ENCODE measurements around the gene ZNF837.
"Not testable (repeated sequence)": the region's sequence is repeated elsewhere in the genome, so short reads cannot be mapped to it uniquely, and the experiment has no call there.

Gene ZNF837

GRCh38 chr19:58350871-58351557 is 29.8 kb downstream of the ZNF837 start:
- Histone ChIP-seq H3K9ac (ENCODE audit: low read depth, low read length) (no peak overlapping the region), H3K4me3 (ENCODE audit: low read length) (no peak overlapping the region), H3K4me1 (ENCODE audit: insufficient read depth, low read length) (no peaks in the 10 kb centered on the region), H3K27me3 (ENCODE audit: insufficient read depth, low read length) (peaks cover 20% of the 10 kb centered on the region), H3K9me3 (ENCODE audit: insufficient read depth, low read depth, low read length) (no peaks in the 10 kb centered on the region), H3K27ac (ENCODE audit: low read length) (no peak overlapping the region), H3K36me3 (ENCODE audit: insufficient read depth, low read depth, low read length) (no peaks in the 10 kb centered on the region)

- Histone ChIP-seq H3K36me3 (ENCODE audit: insufficient read depth, low read depth, low read length) (no peaks in the 10 kb centered on the region), H3K4me1 (ENCODE audit: insufficient read depth, low read length) (no peaks in the 10 kb centered on the region)
Measured at GRCh38 chr19:58350001-58350861, 30.6 kb downstream of the ZNF837 start.

GRCh38 chr19:58349590-58349989 is 31.2 kb downstream of the ZNF837 start:
- Histone ChIP-seq H3K9ac (ENCODE audit: low read depth, low read length) (no peak overlapping the region), H3K9me3 (ENCODE audit: insufficient read depth, low read depth, low read length) (no peaks in the 10 kb centered on the region), H3K4me3 (ENCODE audit: low read length) (no peak overlapping the region)

More at GRCh38 chr19:58350001-58350861, 30.6 kb downstream of the ZNF837 start:
- H3K27ac ChIP-seq (ENCODE audit: low read length): no peak overlapping the region
- H3K9me3 ChIP-seq (ENCODE audit: insufficient read depth, low read depth, low read length): no peaks in the 10 kb centered on the region
- no peak overlapping the region for H3K4me3 ChIP-seq (ENCODE audit: low read length)
- peaks cover 25% of the 10 kb centered on the region for H3K27me3 ChIP-seq (ENCODE audit: insufficient read depth, low read length)
- no peak overlapping the region for H3K9ac ChIP-seq (ENCODE audit: low read depth, low read length)

GRCh38 chr19:58348080-58348479 is 32.8 kb downstream of the ZNF837 start:
- Histone ChIP-seq H3K4me3 (ENCODE audit: low read length) (peak overlapping the region; percentile 95), H3K9ac (ENCODE audit: low read depth, low read length) (peak overlapping the region; percentile 77; the same call in 1 of the 2 replicates), H3K27me3 (ENCODE audit: insufficient read depth, low read length) (peaks cover 25% of the 10 kb centered on the region)
- not testable (repeated sequence) for H3K36me3 ChIP-seq (ENCODE audit: insufficient read depth, low read depth, low read length); H3K4me1 ChIP-seq (ENCODE audit: insufficient read depth, low read length); H3K27ac ChIP-seq (ENCODE audit: low read length); H3K9me3 ChIP-seq (ENCODE audit: insufficient read depth, low read depth, low read length)

More at GRCh38 chr19:58349590-58349989, 31.2 kb downstream of the ZNF837 start:
- Histone ChIP-seq H3K27ac (ENCODE audit: low read length) (no peak overlapping the region), H3K4me1 (ENCODE audit: insufficient read depth, low read length) (no peaks in the 10 kb centered on the region), H3K36me3 (ENCODE audit: insufficient read depth, low read depth, low read length) (no peaks in the 10 kb centered on the region), H3K27me3 (ENCODE audit: insufficient read depth, low read length) (peaks cover 25% of the 10 kb centered on the region)

- no peaks in the 10 kb centered on the region for H3K4me1 ChIP-seq (ENCODE audit: insufficient read depth, low read length)
- no peak overlapping the region for H3K27ac ChIP-seq (ENCODE audit: low read length)
- no peaks in the 10 kb centered on the region for H3K36me3 ChIP-seq (ENCODE audit: insufficient read depth, low read depth, low read length)
- H3K27me3 ChIP-seq (ENCODE audit: insufficient read depth, low read length): peaks cover 25% of the 10 kb centered on the region
- peak overlapping the region; percentile 77 for H3K9ac ChIP-seq (ENCODE audit: low read depth, low read length)
- no peaks in the 10 kb centered on the region for H3K9me3 ChIP-seq (ENCODE audit: insufficient read depth, low read depth, low read length)
- H3K4me3 ChIP-seq (ENCODE audit: low read length): peak overlapping the region; percentile 95
Measured at GRCh38 chr19:58346961-58347929, 33.6 kb downstream of the ZNF837 start.

GRCh38 chr19:58345558-58345957 is 35.3 kb downstream of the ZNF837 start:
- H3K4me3 ChIP-seq (ENCODE audit: low read length): no peak overlapping the region
- H3K36me3 ChIP-seq (ENCODE audit: insufficient read depth, low read depth, low read length): no peaks in the 10 kb centered on the region
- H3K27ac ChIP-seq (ENCODE audit: low read length): no peak overlapping the region
- H3K9ac ChIP-seq (ENCODE audit: low read depth, low read length): no peak overlapping the region
- peaks cover 25% of the 10 kb centered on the region for H3K27me3 ChIP-seq (ENCODE audit: insufficient read depth, low read length)
- H3K4me1 ChIP-seq (ENCODE audit: insufficient read depth, low read length): no peaks in the 10 kb centered on the region
- no peaks in the 10 kb centered on the region for H3K9me3 ChIP-seq (ENCODE audit: insufficient read depth, low read depth, low read length)

GRCh38 chr19:58338825-58339558 is 41.8 kb downstream of the ZNF837 start:
- H3K27ac ChIP-seq (ENCODE audit: low read length): no peak overlapping the region
- no peak overlapping the region for H3K4me3 ChIP-seq (ENCODE audit: low read length)
- no peaks in the 10 kb centered on the region for H3K27me3 ChIP-seq (ENCODE audit: insufficient read depth, low read length)
- peaks cover 6% of the 10 kb centered on the region; the same call in 1 of the 2 replicates for H3K9me3 ChIP-seq (ENCODE audit: insufficient read depth, low read depth, low read length)
- peaks cover 21% of the 10 kb centered on the region; the same call in 1 of the 2 replicates for H3K36me3 ChIP-seq (ENCODE audit: insufficient read depth, low read depth, low read length)
- no peaks in the 10 kb centered on the region for H3K4me1 ChIP-seq (ENCODE audit: insufficient read depth, low read length)
- H3K9ac ChIP-seq (ENCODE audit: low read depth, low read length): no peak overlapping the region

GRCh38 chr19:58338336-58338735 is 42.5 kb downstream of the ZNF837 start:
- no peaks in the 10 kb centered on the region for H3K27me3 ChIP-seq (ENCODE audit: insufficient read depth, low read length)
- H3K4me1 ChIP-seq (ENCODE audit: insufficient read depth, low read length): no peaks in the 10 kb centered on the region
- no peak overlapping the region for H3K9ac ChIP-seq (ENCODE audit: low read depth, low read length)
- peaks cover 6% of the 10 kb centered on the region; the same call in 1 of the 2 replicates for H3K9me3 ChIP-seq (ENCODE audit: insufficient read depth, low read depth, low read length)
- no peak overlapping the region for H3K4me3 ChIP-seq (ENCODE audit: low read length)
- no peak overlapping the region for H3K27ac ChIP-seq (ENCODE audit: low read length)
- peaks cover 21% of the 10 kb centered on the region; the same call in 1 of the 2 replicates for H3K36me3 ChIP-seq (ENCODE audit: insufficient read depth, low read depth, low read length)

- Histone ChIP-seq H3K4me1 (ENCODE audit: insufficient read depth, low read length) (no peaks in the 10 kb centered on the region), H3K27ac (ENCODE audit: low read length) (no peak overlapping the region), H3K27me3 (ENCODE audit: insufficient read depth, low read length) (no peaks in the 10 kb centered on the region), H3K9ac (ENCODE audit: low read depth, low read length) (no peak overlapping the region), H3K36me3 (ENCODE audit: insufficient read depth, low read depth, low read length) (peaks cover 21% of the 10 kb centered on the region; the same call in 1 of the 2 replicates), H3K4me3 (ENCODE audit: low read length) (no peak overlapping the region), H3K9me3 (ENCODE audit: insufficient read depth, low read depth, low read length) (peaks cover 6% of the 10 kb centered on the region; the same call in 1 of the 2 replicates)
Measured at GRCh38 chr19:58336820-58337219, 44.0 kb downstream of the ZNF837 start.

- H3K4me1 ChIP-seq (ENCODE audit: insufficient read depth, low read length): no peaks in the 10 kb centered on the region
- H3K36me3 ChIP-seq (ENCODE audit: insufficient read depth, low read depth, low read length): peaks cover 21% of the 10 kb centered on the region; the same call in 1 of the 2 replicates
- no peak overlapping the region for H3K9ac ChIP-seq (ENCODE audit: low read depth, low read length)
- peaks cover 6% of the 10 kb centered on the region; the same call in 1 of the 2 replicates for H3K9me3 ChIP-seq (ENCODE audit: insufficient read depth, low read depth, low read length)
- no peaks in the 10 kb centered on the region for H3K27me3 ChIP-seq (ENCODE audit: insufficient read depth, low read length)
- H3K27ac ChIP-seq (ENCODE audit: low read length): no peak overlapping the region
- no peak overlapping the region for H3K4me3 ChIP-seq (ENCODE audit: low read length)
Measured at GRCh38 chr19:58336216-58336615, 44.6 kb downstream of the ZNF837 start.

Measured in iPS-20b (cell line).